GM12878 (cell line): ENCODE results near the gene SERPINI2. TPM values are rescaled to one million over a fixed set of nuclear protein-coding genes. Genes with fewer than 3 reads are reported as not detected.

Experiments used
- ATAC-seq: fragments of 200-7000 bp; cut with Tn5 transposase; 3 replicates; pipeline ENCODE4 v1.9.1; 2020; ENCODE audit warnings: mild to moderate bottlenecking, moderate library complexity
- BruUV-seq: library from RNA; stranded (reverse); fragments of 400-500 nt; replicated peaks from 2 replicates; lab custom pipeline; 2021; lab: Mats Ljungman, UMichigan
- CTCF ChIA-PET: fragments of 300-600 bp; sonication (Branson Sonifier 250); formaldehyde crosslinking; extraction: SDS; loops from one replicate; lab custom pipeline; 2021; ENCODE audit warnings: inconsistent platforms; lab: Yijun Ruan, JAX
- POLR2A ChIA-PET: fragments of 350-600 bp; formaldehyde crosslinking; extraction: SDS; loops from one replicate; lab custom pipeline; 2021; ENCODE audit warnings: inconsistent platforms; lab: Charles Lee
- RAD21 ChIA-PET: fragments of 300-600 bp; sonication (Branson Sonifier 250); formaldehyde crosslinking; loops from one replicate; lab custom pipeline; 2023; ENCODE audit warnings: antibody characterized with exemption; ENCODE audit not compliant: unreplicated experiment; lab: Charles Lee
- SMC1A ChIA-PET: fragments of 300-600 bp; sonication (Branson Sonifier 250); formaldehyde crosslinking; loops from one replicate; lab custom pipeline; 2023; ENCODE audit not compliant: unreplicated experiment, uncharacterized antibody; lab: Charles Lee
- DNase-seq: peaks from one replicate; pipeline ENCODE4 v3.0.0-alpha.2; 2011; ENCODE audit warnings: low read depth, low spot score
- FAIRE-seq: peaks from 3 replicates; lab custom pipeline; 2011; peaks lifted over from hg19 to GRCh38; lab: Jason Lieb, UNC
- H2AFZ ChIP-seq: 2 replicates; pipeline ENCODE4 v1.6.0; 2011; ENCODE audit warnings: low read depth, low read length, control low read depth; ENCODE audit not compliant: control insufficient read depth
- H3K27ac ChIP-seq: 2 replicates; pipeline ENCODE4 v1.5.1; 2011; ENCODE audit warnings: control low read depth; ENCODE audit not compliant: control insufficient read depth, insufficient read depth
- H3K27me3 ChIP-seq, 2 experiments: replicated peaks in 1 of 2; 2 replicates each; pipeline versions ENCODE4 v1.6.0 to v1.6.1; 2011; ENCODE audit warnings: low read length in 1 of 2; ENCODE audit not compliant: control insufficient read depth in 2 of 2, insufficient read depth in 2 of 2
- H3K36me3 ChIP-seq, 2 experiments: 2 replicates each; pipeline ENCODE4 v1.5.1; 2011; ENCODE audit warnings: low read length in 1 of 2; ENCODE audit not compliant: control insufficient read depth in 2 of 2, insufficient read depth in 2 of 2
- H3K4me1 ChIP-seq: 2 replicates; pipeline ENCODE4 v1.6.1; 2011; ENCODE audit warnings: mild to moderate bottlenecking, low read length, moderate library complexity, mixed read lengths; ENCODE audit not compliant: control insufficient read depth, insufficient read depth
- H3K4me2 ChIP-seq: 2 replicates; pipeline ENCODE4 v1.6.0; 2011; ENCODE audit warnings: control low read depth; ENCODE audit not compliant: control insufficient read depth, insufficient read depth
- H3K4me3 ChIP-seq: fragments of 200-600 bp; sonication (generic); 2 replicates; pipeline ENCODE4 v1.5.1; 2016
- H3K79me2 ChIP-seq: 2 replicates; pipeline ENCODE4 v1.6.0; 2011; ENCODE audit warnings: low read length; ENCODE audit not compliant: control insufficient read depth, insufficient read depth
- H3K9ac ChIP-seq: 2 replicates; pipeline ENCODE4 v1.8.0; 2011; ENCODE audit warnings: low read length, control low read depth, mixed read lengths; ENCODE audit not compliant: control insufficient read depth, insufficient read depth
- H3K9me3 ChIP-seq: replicated peaks from 3 replicates; pipeline ENCODE4 v1.5.1; 2011; ENCODE audit warnings: mild to moderate bottlenecking, low read length; ENCODE audit not compliant: control insufficient read depth, insufficient read depth
- H4K20me1 ChIP-seq: 2 replicates; pipeline ENCODE4 v1.6.0; 2011; ENCODE audit not compliant: control insufficient read depth, insufficient read depth
- CREB1 ChIP-seq: IDR thresholded peaks from 2 replicates; pipeline ENCODE4 v1.6.1; 2012; ENCODE audit warnings: low read depth, mild to moderate bottlenecking, inconsistent platforms
- EED ChIP-seq: sonication (generic); IDR thresholded peaks from 2 replicates; pipeline ENCODE4 v1.6.1; 2016; ENCODE audit warnings: antibody characterized with exemption, low read depth
- ESRRA ChIP-seq: IDR thresholded peaks from 2 replicates; pipeline ENCODE4 v1.6.1; 2012; ENCODE audit warnings: mild to moderate bottlenecking, low read length, improper control_type of control experiment
- FOXK2 ChIP-seq: fragments of 450-650 bp; IDR thresholded peaks from 2 replicates; pipeline ENCODE4 v1.6.1; 2017; ENCODE audit warnings: mild to moderate bottlenecking, moderate library complexity
- HCFC1 ChIP-seq: fragments of 150-350 bp; IDR thresholded peaks from 2 replicates; pipeline ENCODE4 v1.6.1; 2014; ENCODE audit warnings: low read length
- IRF4 ChIP-seq: IDR thresholded peaks from 2 replicates; pipeline ENCODE4 v1.6.1; 2011; ENCODE audit warnings: low read depth, low read length
- MXI1 ChIP-seq: fragments of 150-350 bp; IDR thresholded peaks from 2 replicates; pipeline ENCODE4 v1.6.1; 2011; ENCODE audit warnings: low read depth, mild to moderate bottlenecking, inconsistent platforms, low read length, improper control_type of control experiment
- NR2C1 ChIP-seq: fragments of 450-650 bp; IDR thresholded peaks from 2 replicates; pipeline ENCODE4 v1.6.1; 2017; ENCODE audit warnings: antibody characterized with exemption, mild to moderate bottlenecking, moderate library complexity
- NR2C2 ChIP-seq: IDR thresholded peaks from 2 replicates; pipeline ENCODE4 v1.6.1; 2011; ENCODE audit warnings: borderline replicate concordance, low read depth; ENCODE audit not compliant: control insufficient read depth, insufficient read length
- POLR2AphosphoS5 ChIP-seq: IDR thresholded peaks from 2 replicates; pipeline ENCODE4 v1.6.1; 2011; ENCODE audit warnings: mild to moderate bottlenecking, low read length, inconsistent platforms
- RBBP5 ChIP-seq: fragments of 200-600 bp; sonication (generic); conservative IDR thresholded peaks from 2 replicates; pipeline ENCODE4 v1.6.1; 2016
- SIN3A ChIP-seq: IDR thresholded peaks from 2 replicates; pipeline ENCODE4 v1.6.1; 2012; ENCODE audit warnings: low read depth, low read length, improper control_type of control experiment
- SMARCA5 ChIP-seq: fragments of 450-650 bp; IDR thresholded peaks from 2 replicates; pipeline ENCODE4 v1.6.1; 2017; ENCODE audit warnings: mild to moderate bottlenecking
- SMC3 ChIP-seq: IDR thresholded peaks from 2 replicates; pipeline ENCODE4 v1.6.1; 2011; ENCODE audit warnings: low read length, improper control_type of control experiment, borderline replicate concordance
- SUZ12 ChIP-seq: fragments of 200-600 bp; sonication (generic); IDR thresholded peaks from one replicate; pipeline ENCODE4 v1.6.1; 2018; ENCODE audit warnings: antibody characterized with exemption, mild to moderate bottlenecking; ENCODE audit not compliant: unreplicated experiment
- ZZZ3 ChIP-seq: IDR thresholded peaks from 2 replicates; pipeline ENCODE4 v1.6.1; 2011; ENCODE audit warnings: low read depth; ENCODE audit not compliant: control insufficient read depth, insufficient read length
- WGBS: methylation state at CpG from one replicate; pipeline ENCODE4 v1.1.6; 2016; ENCODE audit warnings: low lambda C conversion rate; ENCODE audit not compliant: insufficient replicate concordance, insufficient coverage; ENCODE audit errors: missing lambda C conversion rate; 5-methylcytosine and 5-hydroxymethylcytosine counted together
- in situ Hi-C: fragments of 300-500 bp; cut with MboI; formaldehyde crosslinking; loops from 9 replicates; pipeline ENCODE4 v1.14.3; 2018; ENCODE audit warnings: mixed read lengths
- intact Hi-C: fragments of 100-400 bp; cut with micrococcal nuclease; formaldehyde crosslinking; loops from one replicate; pipeline ENCODE4 v1.14.2; 2022; ENCODE audit not compliant: unreplicated experiment
- polyA plus RNA-seq, 11 experiments: library from polyadenylated mRNA; depleted of rRNA in 4 of 11; unstranded in 6 of 11; stranded (reverse) in 5 of 11; fragments of >200 nt; fragmentation: Nextera tagmentation in 4 of 11; fragmentation: Illumina TruSeq in 1 of 11; extraction: Ambion mirVana in 4 of 11; extraction: Trizol in 1 of 11; gene quantifications; 1 replicate in 1 of 11; 2 replicates in 10 of 11; pipeline versions ENCODE4 v1.2.1 to v1.2.3, GENCODE V29; 2011 to 2016; ENCODE audit warnings: inconsistent platforms in 2 of 11, missing spikeins in 2 of 11, low read depth in 1 of 11
- total RNA-seq, 4 experiments: library from RNA; depleted of rRNA in 3 of 4; stranded (reverse); fragments of >200 nt in 3 of 4; fragmentation: Illumina TruSeq in 1 of 4; extraction: Trizol in 1 of 4; gene quantifications; 2 replicates each; pipeline versions ENCODE4 v1.2.1 to v1.2.3, GENCODE V29; 2013 to 2021
- TF ChIP-seq, protein P1 (sequence below), 3 experiments: IDR thresholded peaks in 2 of 3; conservative IDR thresholded peaks in 1 of 3; 2 replicates each; pipeline ENCODE4 v1.5.1; 2011; ENCODE audit warnings: low read depth in 3 of 3, low read length in 3 of 3, mild to moderate bottlenecking in 3 of 3, control low read depth in 2 of 3, moderate library complexity in 2 of 3, inconsistent platforms in 1 of 3, mixed read lengths in 1 of 3; ENCODE audit not compliant: control insufficient read depth in 2 of 3, insufficient read depth in 1 of 3; ENCODE audit errors: extremely low read depth in 1 of 3
- TF ChIP-seq, protein P2 (sequence below): IDR thresholded peaks from 2 replicates; pipeline ENCODE4 v1.6.1; 2011; ENCODE audit warnings: borderline replicate concordance, low read depth, mild to moderate bottlenecking, moderate library complexity, low read length; ENCODE audit not compliant: insufficient read depth, poor library complexity, severe bottlenecking
- TF ChIP-seq, protein P3 (sequence below): fragments of 450-650 bp; formaldehyde crosslinking; IDR thresholded peaks from 2 replicates; pipeline ENCODE4 v1.5.0; 2022; ENCODE audit warnings: mild to moderate bottlenecking, missing genetic modification characterization

Gene SERPINI2
- total and polyA plus RNA-seq, 10 of the 15 experiments (the other 5 are each of a cell fraction or from before 2014, with no cell fraction given), result 0.33 TPM; not detected in 9

DNA sequence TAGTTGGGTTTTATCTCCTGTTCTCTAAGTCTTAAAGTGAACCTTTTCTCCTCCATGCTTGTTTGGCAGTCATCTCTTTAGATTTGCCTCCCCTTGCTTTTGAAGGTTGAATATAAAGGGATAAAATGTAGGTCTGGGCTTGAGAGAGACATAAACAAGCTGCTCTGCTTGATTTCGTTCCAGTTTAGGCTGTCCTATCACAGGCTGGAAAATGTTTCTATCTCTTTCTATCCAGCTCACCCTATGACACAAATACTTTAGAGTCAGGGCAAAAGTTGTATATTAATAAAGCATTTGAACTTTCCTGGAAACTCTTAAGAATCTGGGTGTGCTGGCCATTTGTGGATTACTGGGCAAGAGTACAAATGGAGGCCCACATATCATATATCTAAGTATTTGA is 64.2 kb downstream of the SERPINI2 start:
- RAD21 ChIA-PET, result interaction anchor here (1.1 kb wide), 1 partner anchor 472 kb away, joined by 4 read pairs; no protein-coding TSS in a partner anchor
- 0% methylated on average over 1 of the region's 1 CpG for WGBS
- Histone ChIP-seq H3K4me3 (no peak overlapping the region), H3K4me2 (no peak overlapping the region), H3K4me1 (no peaks in the 10 kb centered on the region), H3K9ac (no peak overlapping the region), H4K20me1 (no peaks in the 10 kb centered on the region), H2AFZ (no peak overlapping the region), H3K36me3 (no peaks in the 10 kb centered on the region), H3K9me3 (no peaks in the 10 kb centered on the region), H3K27ac (no peak overlapping the region), H3K27me3 (no peaks in the 10 kb centered on the region), H3K79me2 (no peaks in the 10 kb centered on the region)
- POLR2A ChIA-PET, result no interaction called here
- in situ Hi-C loops, result loop anchor here (10.0 kb wide), 1 partner anchor 485 kb away; no protein-coding TSS in a partner anchor
- SMC1A ChIA-PET, result no interaction called here
- CTCF ChIA-PET, result interaction anchor here (2.4 kb wide), 1 partner anchor 472 kb away, joined by 9 read pairs; no protein-coding TSS in a partner anchor
- DNase-seq (no peak), FAIRE-seq (no peak), ATAC-seq (no peak)
- intact Hi-C loops, result no loop called here
- no TSS peak for BruUV-seq
- TF ChIP-seq CREB1 (no peak), FOXK2 (no peak), NR2C2 (no peak), EED (no peak), MXI1 (no peak), POLR2AphosphoS5 (no peak), ESRRA (no peak), ZZZ3 (no peak), IRF4 (no peak), SIN3A (no peak), RBBP5 (no peak), SUZ12 (no peak), HCFC1 (no peak), SMARCA5 (no peak), NR2C1 (no peak), SMC3 (no peak)
- TF ChIP-seq, protein P1, sequence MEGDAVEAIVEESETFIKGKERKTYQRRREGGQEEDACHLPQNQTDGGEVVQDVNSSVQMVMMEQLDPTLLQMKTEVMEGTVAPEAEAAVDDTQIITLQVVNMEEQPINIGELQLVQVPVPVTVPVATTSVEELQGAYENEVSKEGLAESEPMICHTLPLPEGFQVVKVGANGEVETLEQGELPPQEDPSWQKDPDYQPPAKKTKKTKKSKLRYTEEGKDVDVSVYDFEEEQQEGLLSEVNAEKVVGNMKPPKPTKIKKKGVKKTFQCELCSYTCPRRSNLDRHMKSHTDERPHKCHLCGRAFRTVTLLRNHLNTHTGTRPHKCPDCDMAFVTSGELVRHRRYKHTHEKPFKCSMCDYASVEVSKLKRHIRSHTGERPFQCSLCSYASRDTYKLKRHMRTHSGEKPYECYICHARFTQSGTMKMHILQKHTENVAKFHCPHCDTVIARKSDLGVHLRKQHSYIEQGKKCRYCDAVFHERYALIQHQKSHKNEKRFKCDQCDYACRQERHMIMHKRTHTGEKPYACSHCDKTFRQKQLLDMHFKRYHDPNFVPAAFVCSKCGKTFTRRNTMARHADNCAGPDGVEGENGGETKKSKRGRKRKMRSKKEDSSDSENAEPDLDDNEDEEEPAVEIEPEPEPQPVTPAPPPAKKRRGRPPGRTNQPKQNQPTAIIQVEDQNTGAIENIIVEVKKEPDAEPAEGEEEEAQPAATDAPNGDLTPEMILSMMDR (IDR thresholded peaks at IDR 0.05 in 2 of 3, conservative IDR thresholded peaks at IDR 0.05 in 1 of 3; ENCODE audit: control insufficient read depth in 2 of 3, extremely low read depth in 1 of 3, insufficient read depth in 1 of 3, low read depth in 3 of 3, low read length in 3 of 3), result no peak
- TF ChIP-seq, protein P2, sequence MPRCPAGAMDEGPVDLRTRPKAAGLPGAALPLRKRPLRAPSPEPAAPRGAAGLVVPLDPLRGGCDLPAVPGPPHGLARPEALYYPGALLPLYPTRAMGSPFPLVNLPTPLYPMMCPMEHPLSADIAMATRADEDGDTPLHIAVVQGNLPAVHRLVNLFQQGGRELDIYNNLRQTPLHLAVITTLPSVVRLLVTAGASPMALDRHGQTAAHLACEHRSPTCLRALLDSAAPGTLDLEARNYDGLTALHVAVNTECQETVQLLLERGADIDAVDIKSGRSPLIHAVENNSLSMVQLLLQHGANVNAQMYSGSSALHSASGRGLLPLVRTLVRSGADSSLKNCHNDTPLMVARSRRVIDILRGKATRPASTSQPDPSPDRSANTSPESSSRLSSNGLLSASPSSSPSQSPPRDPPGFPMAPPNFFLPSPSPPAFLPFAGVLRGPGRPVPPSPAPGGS, result no peak
- TF ChIP-seq, protein P3, sequence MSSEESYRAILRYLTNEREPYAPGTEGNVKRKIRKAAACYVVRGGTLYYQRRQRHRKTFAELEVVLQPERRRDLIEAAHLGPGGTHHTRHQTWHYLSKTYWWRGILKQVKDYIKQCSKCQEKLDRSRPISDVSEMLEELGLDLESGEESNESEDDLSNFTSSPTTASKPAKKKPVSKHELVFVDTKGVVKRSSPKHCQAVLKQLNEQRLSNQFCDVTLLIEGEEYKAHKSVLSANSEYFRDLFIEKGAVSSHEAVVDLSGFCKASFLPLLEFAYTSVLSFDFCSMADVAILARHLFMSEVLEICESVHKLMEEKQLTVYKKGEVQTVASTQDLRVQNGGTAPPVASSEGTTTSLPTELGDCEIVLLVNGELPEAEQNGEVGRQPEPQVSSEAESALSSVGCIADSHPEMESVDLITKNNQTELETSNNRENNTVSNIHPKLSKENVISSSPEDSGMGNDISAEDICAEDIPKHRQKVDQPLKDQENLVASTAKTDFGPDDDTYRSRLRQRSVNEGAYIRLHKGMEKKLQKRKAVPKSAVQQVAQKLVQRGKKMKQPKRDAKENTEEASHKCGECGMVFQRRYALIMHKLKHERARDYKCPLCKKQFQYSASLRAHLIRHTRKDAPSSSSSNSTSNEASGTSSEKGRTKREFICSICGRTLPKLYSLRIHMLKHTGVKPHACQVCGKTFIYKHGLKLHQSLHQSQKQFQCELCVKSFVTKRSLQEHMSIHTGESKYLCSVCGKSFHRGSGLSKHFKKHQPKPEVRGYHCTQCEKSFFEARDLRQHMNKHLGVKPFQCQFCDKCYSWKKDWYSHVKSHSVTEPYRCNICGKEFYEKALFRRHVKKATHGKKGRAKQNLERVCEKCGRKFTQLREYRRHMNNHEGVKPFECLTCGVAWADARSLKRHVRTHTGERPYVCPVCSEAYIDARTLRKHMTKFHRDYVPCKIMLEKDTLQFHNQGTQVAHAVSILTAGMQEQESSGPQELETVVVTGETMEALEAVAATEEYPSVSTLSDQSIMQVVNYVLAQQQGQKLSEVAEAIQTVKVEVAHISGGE (CRISPR knock-in tag), result no peak
